Raji (cell line): Measurements from ENCODE around the gene ZSCAN5C.
"Not testable (repeated sequence)": the region's sequence is repeated elsewhere in the genome, so short reads cannot be mapped to it uniquely, and the experiment has no call there.

Experiments used
- POLR2A ChIP-seq: IDR thresholded peaks from 2 replicates; pipeline ENCODE4 v1.6.1; 2011; ENCODE audit warnings: low read depth, low read length, control low read depth; ENCODE audit not compliant: insufficient read depth

Gene ZSCAN5C, protein sequence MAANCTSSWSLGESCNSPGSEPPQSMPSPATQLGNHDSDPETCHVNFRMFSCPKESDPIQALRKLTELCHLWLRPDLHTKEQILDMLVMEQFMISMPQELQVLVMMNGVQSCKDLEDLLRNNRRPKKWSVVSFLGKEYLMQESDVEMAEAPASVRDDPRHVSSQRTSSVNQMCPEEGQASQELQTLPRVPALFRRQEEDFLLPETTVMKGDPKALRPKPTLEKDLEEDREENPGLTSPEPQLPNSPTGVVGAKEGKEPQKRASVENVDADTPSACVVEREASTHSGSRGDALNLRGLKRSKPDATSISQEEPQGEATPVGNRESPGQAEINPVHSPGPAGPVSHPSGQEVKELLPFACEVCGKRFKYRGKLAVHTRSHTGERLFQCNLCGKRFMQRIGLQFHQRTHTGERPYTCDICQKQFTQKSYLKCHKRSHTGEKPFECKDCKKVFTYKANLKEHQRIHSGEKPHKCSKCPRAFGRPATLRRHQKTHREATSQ

GRCh38 chr19:56201973-56202372 lies at the start of gene ZSCAN5C:
Gene ZSCAN5C, plus strand, starts transcription at chr19:56202273. Its CDS starts 3,641 bp downstream, at chr19:56205914.
- TF ChIP-seq POLR2A = no peak

DNA sequence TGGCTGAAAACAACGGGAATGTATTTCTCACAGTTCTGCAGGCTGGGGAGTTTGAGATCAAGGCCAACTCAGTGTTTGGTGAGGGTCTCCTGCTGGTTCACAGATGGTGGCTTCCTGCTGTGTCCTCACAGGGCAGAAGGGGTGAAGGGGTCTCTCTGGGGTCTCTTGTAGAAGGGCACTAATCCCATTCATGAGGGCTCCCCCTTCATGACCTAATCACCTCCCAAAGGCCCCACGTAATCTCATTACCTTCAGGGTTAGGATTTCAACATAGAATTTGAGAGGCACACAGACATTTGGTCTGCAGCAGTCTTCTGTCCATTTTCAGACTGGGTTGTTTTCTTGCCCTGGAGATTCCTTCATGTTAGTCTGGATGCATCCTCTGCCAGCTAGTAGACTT lies 49.4 kb upstream of the ZSCAN5C start:
- TF ChIP-seq POLR2A = no peak

GRCh38 chr19:56153507-56153906 lies 48.6 kb upstream of the ZSCAN5C start:
- TF ChIP-seq POLR2A = no peak

- TF ChIP-seq POLR2A = no peak
Observed at GRCh38 chr19:56155124-56155687, 46.9 kb upstream of the ZSCAN5C start.

GRCh38 chr19:56156768-56157167 lies 45.3 kb upstream of the ZSCAN5C start:
- no peak for TF ChIP-seq POLR2A

- no peak for TF ChIP-seq POLR2A
Observed at GRCh38 chr19:56158170-56158757, 43.8 kb upstream of the ZSCAN5C start.

- no peak for TF ChIP-seq POLR2A
Observed at GRCh38 chr19:56159009-56159559, 43.0 kb upstream of the ZSCAN5C start.

DNA sequence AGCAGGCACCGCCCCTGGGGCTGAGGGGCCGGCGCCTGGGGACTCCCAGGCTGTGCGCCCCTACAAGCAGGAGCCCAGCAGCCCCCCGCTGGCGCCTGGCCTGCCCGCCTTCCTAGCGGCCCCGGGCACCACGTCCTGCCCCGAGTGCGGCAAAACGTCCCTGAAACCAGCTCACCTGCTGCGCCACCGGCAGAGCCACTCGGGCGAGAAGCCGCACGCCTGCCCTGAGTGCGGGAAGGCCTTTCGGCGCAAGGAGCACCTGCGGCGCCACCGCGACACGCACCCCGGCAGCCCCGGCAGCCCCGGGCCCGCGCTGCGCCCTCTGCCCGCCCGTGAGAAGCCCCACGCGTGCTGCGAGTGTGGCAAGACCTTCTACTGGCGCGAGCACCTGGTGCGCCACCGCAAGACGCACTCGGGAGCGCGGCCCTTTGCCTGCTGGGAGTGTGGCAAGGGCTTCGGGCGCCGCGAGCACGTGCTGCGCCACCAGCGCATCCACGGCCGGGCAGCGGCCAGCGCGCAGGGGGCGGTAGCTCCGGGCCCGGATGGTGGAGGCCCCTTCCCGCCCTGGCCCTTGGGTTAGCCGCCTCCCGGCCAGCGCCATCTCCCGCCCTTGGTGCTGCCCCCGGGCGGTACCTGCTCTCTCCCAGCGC lies 42.3 kb upstream of the ZSCAN5C start:
- TF ChIP-seq POLR2A = no peak

GRCh38 chr19:56161534-56161933 lies 40.5 kb upstream of the ZSCAN5C start:
- TF ChIP-seq POLR2A = no peak

- TF ChIP-seq POLR2A = no peak
Observed at GRCh38 chr19:56162258-56162657, 39.8 kb upstream of the ZSCAN5C start.

GRCh38 chr19:56163097-56163496 lies 39.0 kb upstream of the ZSCAN5C start:
- no peak for TF ChIP-seq POLR2A

GRCh38 chr19:56167064-56167578 lies 35.0 kb upstream of the ZSCAN5C start:
- TF ChIP-seq POLR2A = no peak

GRCh38 chr19:56170261-56170660 lies 31.8 kb upstream of the ZSCAN5C start:
- TF ChIP-seq POLR2A = no peak

DNA sequence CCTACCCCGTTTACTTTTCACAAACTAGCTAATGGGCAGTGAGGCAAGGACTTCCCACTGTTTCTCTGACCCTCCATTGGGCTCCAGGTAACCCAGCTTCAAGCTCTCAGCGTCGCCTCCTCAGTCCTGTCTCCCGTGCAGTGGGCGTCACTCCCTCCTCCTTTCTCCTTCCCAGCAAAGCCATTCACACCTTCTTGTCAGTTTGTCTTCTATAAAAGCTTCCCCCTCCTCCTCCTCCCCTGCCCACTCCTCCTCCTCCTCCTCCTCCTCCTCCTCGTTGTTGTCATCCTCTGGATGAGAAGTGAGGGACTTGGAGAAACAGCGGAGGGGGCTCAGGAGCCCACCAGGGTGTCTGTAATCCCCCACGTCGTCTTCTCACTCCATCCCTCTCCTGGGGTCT lies 28.0 kb upstream of the ZSCAN5C start:
- TF ChIP-seq POLR2A = no peak

GRCh38 chr19:56174550-56174949 lies 27.5 kb upstream of the ZSCAN5C start:
- no peak for TF ChIP-seq POLR2A

- TF ChIP-seq POLR2A = not testable (repeated sequence)
Observed at GRCh38 chr19:56175861-56176307, 26.2 kb upstream of the ZSCAN5C start, which contains the start of gene GALP. Gene GALP, plus strand, starts transcription at chr19:56176008. Its CDS starts 1,101 bp downstream, at chr19:56177109.
